ENCODE measurements around the gene ATP2A3.
A peak's percentile ranks its signal among the peaks of the same experiment; 100 is the strongest.

The ATP2A3 gene

DNA sequence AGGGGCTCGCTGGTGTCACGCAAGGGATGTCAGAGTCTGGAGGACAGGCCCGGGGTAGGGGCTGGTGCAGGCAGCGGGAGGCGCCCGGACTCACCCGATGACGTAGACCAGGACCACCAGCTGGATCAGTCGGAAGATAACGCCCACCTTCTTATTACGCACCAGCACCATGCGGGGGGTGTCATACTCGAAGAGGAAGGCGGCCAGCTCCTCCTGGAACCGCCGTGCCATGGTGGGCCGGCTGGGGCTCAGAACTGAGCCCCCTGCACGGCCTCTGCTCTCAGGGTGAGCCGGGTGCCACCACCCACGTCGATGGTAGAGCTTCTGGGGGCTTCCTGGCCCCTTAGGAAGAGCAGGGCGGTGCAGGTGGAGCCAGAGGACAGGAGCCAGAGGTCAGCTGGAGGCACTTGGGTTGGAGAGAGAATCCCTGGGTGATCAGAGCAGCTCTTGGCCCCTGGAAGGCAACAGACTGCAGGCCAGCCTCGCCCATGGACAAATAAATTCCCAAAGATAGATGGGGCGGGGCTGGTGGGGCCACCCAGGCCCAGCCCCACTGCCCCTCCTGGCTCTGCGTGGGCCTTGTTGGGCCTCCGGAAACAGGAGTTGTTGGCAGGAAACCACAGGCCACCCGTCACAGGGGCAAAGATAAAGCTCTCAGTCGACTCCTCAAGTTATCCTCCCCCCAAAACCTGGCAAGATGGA, 48.1 kb downstream of the ATP2A3 start, which contains the start of gene P2RX1:
Gene P2RX1 (minus strand): TSS at position 471 of the 702 bp plus-strand sequence. CDS start 240 bp downstream, at position 231.
- Histone ChIP-seq H3K27me3 (ENCODE audit: insufficient read depth, low read length) (no peaks in the 10 kb centered on the region), H2BK12ac (ENCODE audit: low read length) (no peak within 1 kb of the TSS), H3K4ac (ENCODE audit: low read depth, low read length) (no peak within 1 kb of the TSS), H2AK5ac (ENCODE audit: low read length) (no peak within 1 kb of the TSS), H3K4me2 (ENCODE audit: low read length) (no peak within 1 kb of the TSS), H3K9ac (ENCODE audit: low read length) (no peak within 1 kb of the TSS), H3K4me3 (ENCODE audit: low read depth, low read length) (no peak within 1 kb of the TSS), H3K79me2 (ENCODE audit: control insufficient read depth, insufficient read depth, low read length, poor library complexity) (no peaks in the 10 kb centered on the region), H2BK120ac (ENCODE audit: insufficient read depth, low read length, poor library complexity) (no peak within 1 kb of the TSS), H3K79me1 (ENCODE audit: low read length) (no peaks in the 10 kb centered on the region), H3K14ac (ENCODE audit: low read length) (no peak within 1 kb of the TSS), H4K91ac (ENCODE audit: low read depth, low read length) (no peak within 1 kb of the TSS), H3K4me1 (ENCODE audit: control insufficient read depth in 1 of 2, insufficient read depth in 2 of 2, low read length in 2 of 2) (no peaks in the 10 kb centered on the region), H4K8ac (ENCODE audit: low read depth, low read length) (no peak within 1 kb of the TSS), H3K27ac (ENCODE audit: low read depth, low read length) (no peak within 1 kb of the TSS), H2BK5ac (ENCODE audit: low read depth, low read length, poor library complexity) (no peak within 1 kb of the TSS), H3K18ac (ENCODE audit: low read length) (no peak within 1 kb of the TSS), H3K36me3 (ENCODE audit: control insufficient read depth in 1 of 2, insufficient read depth in 2 of 2, low read length in 2 of 2) (no peaks in the 10 kb centered on the region), H4K12ac (ENCODE audit: low read depth, low read length) (no peak within 1 kb of the TSS), H2AFZ (ENCODE audit: insufficient read depth, low read length, poor library complexity) (no peak within 1 kb of the TSS), H3K23ac (ENCODE audit: low read length) (no peak within 1 kb of the TSS), H3K9me3 (ENCODE audit: insufficient read depth, low read depth, low read length) (no peaks in the 10 kb centered on the region)
- no CpG with 5 or more reads among the region's 28 CpGs for WGBS (ENCODE audit: extremely low coverage, insufficient coverage, insufficient read length)
- DNase-seq, result no peak

GRCh38 chr17:3915581-3915994, 48.6 kb downstream of the ATP2A3 start:
- Histone ChIP-seq H3K18ac (ENCODE audit: low read length) (no peak overlapping the region), H2BK12ac (ENCODE audit: low read length) (no peak overlapping the region), H3K27me3 (ENCODE audit: insufficient read depth, low read length) (no peaks in the 10 kb centered on the region), H3K9ac (ENCODE audit: low read length) (no peak overlapping the region), H3K4me2 (ENCODE audit: low read length) (no peak overlapping the region), H4K91ac (ENCODE audit: low read depth, low read length) (no peak overlapping the region), H2BK120ac (ENCODE audit: insufficient read depth, low read length, poor library complexity) (no peak overlapping the region), H3K14ac (ENCODE audit: low read length) (no peak overlapping the region), H2AFZ (ENCODE audit: insufficient read depth, low read length, poor library complexity) (no peak overlapping the region), H3K36me3 (ENCODE audit: control insufficient read depth in 1 of 2, insufficient read depth in 2 of 2, low read length in 2 of 2) (no peaks in the 10 kb centered on the region), H3K4ac (ENCODE audit: low read depth, low read length) (no peak overlapping the region), H3K23ac (ENCODE audit: low read length) (no peak overlapping the region), H4K8ac (ENCODE audit: low read depth, low read length) (no peak overlapping the region), H3K9me3 (ENCODE audit: insufficient read depth, low read depth, low read length) (no peaks in the 10 kb centered on the region), H3K27ac (ENCODE audit: low read depth, low read length) (no peak overlapping the region), H3K79me1 (ENCODE audit: low read length) (no peaks in the 10 kb centered on the region), H3K79me2 (ENCODE audit: control insufficient read depth, insufficient read depth, low read length, poor library complexity) (no peaks in the 10 kb centered on the region), H2AK5ac (ENCODE audit: low read length) (no peak overlapping the region), H4K12ac (ENCODE audit: low read depth, low read length) (no peak overlapping the region), H3K4me3 (ENCODE audit: low read depth, low read length) (no peak overlapping the region), H3K4me1 (ENCODE audit: control insufficient read depth in 1 of 2, insufficient read depth in 2 of 2, low read length in 2 of 2) (no peaks in the 10 kb centered on the region), H2BK5ac (ENCODE audit: low read depth, low read length, poor library complexity) (no peak overlapping the region)
- no CpG with 5 or more reads among the region's 13 CpGs for WGBS (ENCODE audit: extremely low coverage, insufficient coverage, insufficient read length)
- no peak for DNase-seq

DNA sequence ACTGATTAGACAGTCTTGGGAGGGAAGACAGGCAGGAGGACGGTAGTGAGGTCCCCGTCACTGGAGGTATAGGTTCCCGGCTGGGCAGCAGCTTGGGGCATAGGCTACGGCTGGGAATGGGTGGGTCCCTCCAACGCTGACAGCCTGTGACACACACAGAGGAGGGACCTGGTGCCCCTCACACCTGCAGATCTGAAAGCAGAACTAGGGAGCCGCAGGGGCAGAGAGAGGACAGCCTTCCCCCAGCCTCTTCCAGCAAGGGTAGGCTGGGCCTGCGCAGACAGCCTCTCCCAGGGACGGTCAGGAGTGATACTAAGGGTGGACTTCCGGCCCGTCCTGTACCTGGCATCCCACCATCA, 49.9 kb downstream of the ATP2A3 start:
- Histone ChIP-seq H4K8ac (ENCODE audit: low read depth, low read length) (no peak overlapping the region), H3K9ac (ENCODE audit: low read length) (no peak overlapping the region), H3K18ac (ENCODE audit: low read length) (no peak overlapping the region), H3K4ac (ENCODE audit: low read depth, low read length) (no peak overlapping the region), H3K27ac (ENCODE audit: low read depth, low read length) (no peak overlapping the region), H4K12ac (ENCODE audit: low read depth, low read length) (no peak overlapping the region), H3K9me3 (ENCODE audit: insufficient read depth, low read depth, low read length) (no peaks in the 10 kb centered on the region), H2BK5ac (ENCODE audit: low read depth, low read length, poor library complexity) (no peak overlapping the region), H2BK12ac (ENCODE audit: low read length) (no peak overlapping the region), H3K4me3 (ENCODE audit: low read depth, low read length) (no peak overlapping the region), H3K4me1 (ENCODE audit: control insufficient read depth in 1 of 2, insufficient read depth in 2 of 2, low read length in 2 of 2) (no peaks in the 10 kb centered on the region), H2AK5ac (ENCODE audit: low read length) (no peak overlapping the region), H3K14ac (ENCODE audit: low read length) (no peak overlapping the region), H3K79me2 (ENCODE audit: control insufficient read depth, insufficient read depth, low read length, poor library complexity) (no peaks in the 10 kb centered on the region), H4K91ac (ENCODE audit: low read depth, low read length) (no peak overlapping the region), H2AFZ (ENCODE audit: insufficient read depth, low read length, poor library complexity) (no peak overlapping the region), H3K79me1 (ENCODE audit: low read length) (no peaks in the 10 kb centered on the region), H3K36me3 (ENCODE audit: control insufficient read depth in 1 of 2, insufficient read depth in 2 of 2, low read length in 2 of 2) (no peaks in the 10 kb centered on the region), H3K23ac (ENCODE audit: low read length) (no peak overlapping the region), H3K4me2 (ENCODE audit: low read length) (no peak overlapping the region), H2BK120ac (ENCODE audit: insufficient read depth, low read length, poor library complexity) (no peak overlapping the region), H3K27me3 (ENCODE audit: insufficient read depth, low read length) (no peaks in the 10 kb centered on the region)
- DNase-seq, result no peak
- no CpG with 5 or more reads among the region's 10 CpGs for WGBS (ENCODE audit: extremely low coverage, insufficient coverage, insufficient read length)

- Histone ChIP-seq H4K8ac (ENCODE audit: low read depth, low read length) (no peak overlapping the region), H3K36me3 (ENCODE audit: control insufficient read depth in 1 of 2, insufficient read depth in 2 of 2, low read length in 2 of 2) (no peaks in the 10 kb centered on the region), H3K27ac (ENCODE audit: low read depth, low read length) (no peak overlapping the region), H3K4ac (ENCODE audit: low read depth, low read length) (no peak overlapping the region), H3K23ac (ENCODE audit: low read length) (no peak overlapping the region), H3K27me3 (ENCODE audit: insufficient read depth, low read length) (no peaks in the 10 kb centered on the region), H3K14ac (ENCODE audit: low read length) (no peak overlapping the region), H3K4me1 (ENCODE audit: control insufficient read depth in 1 of 2, insufficient read depth in 2 of 2, low read length in 2 of 2) (no peaks in the 10 kb centered on the region), H4K91ac (ENCODE audit: low read depth, low read length) (no peak overlapping the region), H2AFZ (ENCODE audit: insufficient read depth, low read length, poor library complexity) (no peak overlapping the region), H2BK12ac (ENCODE audit: low read length) (no peak overlapping the region), H3K4me3 (ENCODE audit: low read depth, low read length) (no peak overlapping the region), H2BK120ac (ENCODE audit: insufficient read depth, low read length, poor library complexity) (no peak overlapping the region), H3K79me2 (ENCODE audit: control insufficient read depth, insufficient read depth, low read length, poor library complexity) (no peaks in the 10 kb centered on the region), H3K18ac (ENCODE audit: low read length) (no peak overlapping the region), H3K4me2 (ENCODE audit: low read length) (no peak overlapping the region), H2AK5ac (ENCODE audit: low read length) (no peak overlapping the region), H3K9ac (ENCODE audit: low read length) (no peak overlapping the region), H4K12ac (ENCODE audit: low read depth, low read length) (no peak overlapping the region), H3K9me3 (ENCODE audit: insufficient read depth, low read depth, low read length) (no peaks in the 10 kb centered on the region), H2BK5ac (ENCODE audit: low read depth, low read length, poor library complexity) (no peak overlapping the region), H3K79me1 (ENCODE audit: low read length) (no peaks in the 10 kb centered on the region)
- peak; percentile 54 to 76 for DNase-seq
- WGBS (ENCODE audit: extremely low coverage, insufficient coverage, insufficient read length), result no CpG with 5 or more reads among the region's 17 CpGs
These were observed 50.5 kb downstream of the ATP2A3 start for GRCh38 chr17:3913531-3914311.

Measured in trophoblast cell (in vitro differentiated cells and primary cell).